ENCODE data around the gene B4GALNT2.
"Not testable (repeated sequence)": the region's sequence is repeated elsewhere in the genome, so short reads cannot be mapped to it uniquely, and the experiment has no call there.

B4GALNT2 gene, protein sequence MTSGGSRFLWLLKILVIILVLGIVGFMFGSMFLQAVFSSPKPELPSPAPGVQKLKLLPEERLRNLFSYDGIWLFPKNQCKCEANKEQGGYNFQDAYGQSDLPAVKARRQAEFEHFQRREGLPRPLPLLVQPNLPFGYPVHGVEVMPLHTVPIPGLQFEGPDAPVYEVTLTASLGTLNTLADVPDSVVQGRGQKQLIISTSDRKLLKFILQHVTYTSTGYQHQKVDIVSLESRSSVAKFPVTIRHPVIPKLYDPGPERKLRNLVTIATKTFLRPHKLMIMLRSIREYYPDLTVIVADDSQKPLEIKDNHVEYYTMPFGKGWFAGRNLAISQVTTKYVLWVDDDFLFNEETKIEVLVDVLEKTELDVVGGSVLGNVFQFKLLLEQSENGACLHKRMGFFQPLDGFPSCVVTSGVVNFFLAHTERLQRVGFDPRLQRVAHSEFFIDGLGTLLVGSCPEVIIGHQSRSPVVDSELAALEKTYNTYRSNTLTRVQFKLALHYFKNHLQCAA

DNA sequence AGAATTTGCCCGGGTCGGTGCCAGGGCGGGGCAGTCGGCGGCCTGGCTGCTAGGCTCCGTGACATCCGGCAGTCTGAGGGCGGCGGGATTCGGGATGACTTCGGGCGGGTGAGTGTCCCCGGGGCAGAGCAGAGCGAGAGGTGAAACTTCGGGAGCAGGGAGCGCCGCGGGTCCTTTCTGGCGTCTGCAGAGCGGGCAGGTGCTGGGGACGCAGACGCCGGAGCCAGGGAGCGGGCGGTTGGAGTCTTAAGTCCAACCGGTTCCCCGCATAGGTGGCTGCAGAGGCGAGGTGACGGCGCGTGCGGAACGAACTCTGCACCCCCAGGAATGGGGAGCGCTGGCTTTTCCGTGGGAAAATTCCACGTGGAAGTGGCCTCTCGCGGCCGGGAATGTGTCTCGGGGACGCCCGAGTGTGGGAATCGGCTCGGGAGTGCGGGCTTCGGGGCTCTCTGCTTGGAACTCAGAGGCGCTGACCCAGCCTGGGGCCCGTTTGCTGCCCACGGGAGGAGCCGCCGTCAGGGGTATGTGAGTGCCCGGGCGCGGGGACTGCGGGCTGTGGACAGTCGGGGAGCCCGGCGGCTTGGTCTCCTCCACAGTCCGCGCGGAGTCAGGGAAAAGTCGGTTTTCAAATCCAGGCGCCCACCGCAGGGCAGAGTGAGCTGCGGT is at the start of gene B4GALNT2:
Gene B4GALNT2 (plus strand): TSS at position 71 of the 666 bp plus-strand sequence. CDS start 24 bp downstream, at position 95.
- no peak within 1 kb of the TSS for H3K4me3 ChIP-seq (ENCODE audit: low read depth in 1 of 2, low read length in 2 of 2)
- TF ChIP-seq EZH2 (IDR thresholded peaks at IDR 0.05; ENCODE audit: borderline replicate concordance, low read depth, low read length, severe bottlenecking) (no peak), CTCF (IDR thresholded peaks at IDR 0.05; ENCODE audit: borderline replicate concordance, extremely low read depth, low read length, poor library complexity, severe bottlenecking) (no peak)

DNA sequence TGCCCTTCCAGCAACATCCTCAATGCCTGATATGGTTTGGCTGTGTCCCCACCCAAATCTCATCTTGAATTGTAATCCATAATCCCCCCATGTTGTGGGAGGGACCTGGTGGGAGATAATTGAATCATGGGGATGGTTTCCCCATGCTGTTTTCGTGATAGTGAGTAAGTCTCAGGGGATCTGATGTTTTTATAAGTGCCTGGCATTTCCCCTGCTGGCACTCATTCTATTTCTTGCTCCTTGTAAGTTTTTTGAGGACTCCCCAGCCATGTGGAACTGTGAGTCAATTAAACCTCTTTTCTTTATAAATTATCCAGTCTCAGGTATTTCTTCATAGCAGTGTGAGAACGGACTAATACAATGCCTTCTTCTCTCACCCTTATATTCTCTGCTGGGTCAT is 47.5 kb upstream of the B4GALNT2 start:
- H2AFZ ChIP-seq (ENCODE audit: low read depth, low read length); H3K79me2 ChIP-seq (ENCODE audit: insufficient read depth, low read length); DNase-seq; ATAC-seq (ENCODE audit: insufficient read depth, low read depth); H3K9me3 ChIP-seq (ENCODE audit: insufficient read depth, low read length, severe bottlenecking); H3K27ac ChIP-seq (ENCODE audit: low read length); H3K4me3 ChIP-seq (ENCODE audit: low read depth in 1 of 2, low read length in 2 of 2); H4K20me1 ChIP-seq (ENCODE audit: insufficient read depth, low read length); H3K9ac ChIP-seq (ENCODE audit: low read depth, low read length); H3K4me1 ChIP-seq (ENCODE audit: insufficient read depth, low read length); H3K36me3 ChIP-seq (ENCODE audit: insufficient read depth, low read length); H3K4me2 ChIP-seq (ENCODE audit: insufficient read depth, low read length): not testable (repeated sequence)
- H3K27me3 ChIP-seq (ENCODE audit: insufficient read depth, low read length, poor library complexity): peaks cover 16% of the 10 kb centered on the region

More for the DNA sequence above, at the start of gene B4GALNT2:
- ATAC-seq (ENCODE audit: insufficient read depth, low read depth) (no peak), DNase-seq (no peak)
- Histone ChIP-seq H3K9me3 (ENCODE audit: insufficient read depth, low read length, severe bottlenecking) (no peaks in the 10 kb centered on the region), H3K36me3 (ENCODE audit: insufficient read depth, low read length) (no peaks in the 10 kb centered on the region), H3K4me1 (ENCODE audit: insufficient read depth, low read length) (no peaks in the 10 kb centered on the region), H2AFZ (ENCODE audit: low read depth, low read length) (no peak within 1 kb of the TSS), H3K27me3 (ENCODE audit: insufficient read depth, low read length, poor library complexity) (peaks cover 15% of the 10 kb centered on the region), H3K4me2 (ENCODE audit: insufficient read depth, low read length) (no peak within 1 kb of the TSS), H4K20me1 (ENCODE audit: insufficient read depth, low read length) (no peaks in the 10 kb centered on the region), H3K9ac (ENCODE audit: low read depth, low read length) (no peak within 1 kb of the TSS), H3K79me2 (ENCODE audit: insufficient read depth, low read length) (no peaks in the 10 kb centered on the region), H3K27ac (ENCODE audit: low read length) (no peak within 1 kb of the TSS)

DNA sequence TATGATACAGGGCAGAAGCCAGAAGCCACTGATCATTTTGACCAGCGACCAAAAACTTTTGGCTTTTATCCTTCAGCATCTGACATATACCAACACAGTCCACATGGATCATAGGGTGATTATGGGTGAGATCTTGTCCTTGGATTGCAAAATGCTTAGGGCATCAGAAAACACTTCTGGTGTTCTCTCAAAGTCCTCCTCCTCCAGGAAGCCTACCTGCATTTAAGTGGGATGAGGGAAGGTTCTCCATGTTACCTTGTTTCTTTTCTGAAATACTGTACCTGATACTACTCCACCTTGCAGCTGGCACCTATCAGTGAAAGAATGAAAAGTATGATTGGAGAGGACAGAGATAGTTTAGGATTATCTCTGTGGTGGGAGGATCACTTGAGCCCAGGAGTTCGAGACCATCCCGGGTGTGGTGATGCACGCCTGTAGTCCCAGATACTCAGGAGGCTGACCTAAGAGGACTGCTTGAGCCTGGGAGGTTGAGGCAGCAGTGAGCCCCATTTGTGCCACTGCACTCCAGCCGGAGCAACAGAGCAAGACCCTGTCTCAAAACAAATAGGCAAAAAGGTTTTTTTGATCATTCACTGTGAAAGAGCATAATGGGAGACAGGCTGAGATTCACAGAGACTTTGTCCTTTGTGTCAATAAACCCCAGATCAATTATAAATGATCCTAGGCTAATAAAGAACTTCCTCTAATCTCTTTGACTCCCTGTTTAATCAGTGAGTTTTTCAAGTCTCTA is 46.8 kb upstream of the B4GALNT2 start:
- no peak overlapping the region for H2AFZ ChIP-seq (ENCODE audit: low read depth, low read length)
- DNase-seq (no peak), ATAC-seq (ENCODE audit: insufficient read depth, low read depth) (no peak)
- H3K79me2 ChIP-seq (ENCODE audit: insufficient read depth, low read length): no peaks in the 10 kb centered on the region
- no peaks in the 10 kb centered on the region for H4K20me1 ChIP-seq (ENCODE audit: insufficient read depth, low read length)
- no peak overlapping the region for H3K27ac ChIP-seq (ENCODE audit: low read length)
- no peak overlapping the region for H3K4me3 ChIP-seq (ENCODE audit: low read depth in 1 of 2, low read length in 2 of 2)
- H3K4me2 ChIP-seq (ENCODE audit: insufficient read depth, low read length): no peak overlapping the region
- TF ChIP-seq CTCF (IDR thresholded peaks at IDR 0.05; ENCODE audit: borderline replicate concordance, extremely low read depth, low read length, poor library complexity, severe bottlenecking) (no peak), EZH2 (IDR thresholded peaks at IDR 0.05; ENCODE audit: borderline replicate concordance, low read depth, low read length, severe bottlenecking) (no peak)
- no peaks in the 10 kb centered on the region for H3K36me3 ChIP-seq (ENCODE audit: insufficient read depth, low read length)
- no peaks in the 10 kb centered on the region for H3K9me3 ChIP-seq (ENCODE audit: insufficient read depth, low read length, severe bottlenecking)
- H3K9ac ChIP-seq (ENCODE audit: low read depth, low read length): no peak overlapping the region
- H3K4me1 ChIP-seq (ENCODE audit: insufficient read depth, low read length): no peaks in the 10 kb centered on the region
- H3K27me3 ChIP-seq (ENCODE audit: insufficient read depth, low read length, poor library complexity): peaks cover 16% of the 10 kb centered on the region

DNA sequence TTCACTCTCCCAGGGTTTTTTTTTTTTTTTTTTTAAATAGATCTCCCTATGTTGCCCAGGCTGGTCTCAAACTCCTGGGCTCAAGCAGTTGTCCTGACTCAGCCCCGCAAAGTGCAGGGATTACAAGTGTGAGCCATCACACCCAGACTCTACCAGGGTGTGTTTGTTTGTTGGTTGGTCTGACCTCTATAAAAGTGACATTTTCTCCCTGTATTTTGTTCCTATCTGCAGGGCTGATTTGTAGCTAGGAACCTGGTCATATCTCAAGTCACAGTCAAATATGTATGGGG is 46.3 kb upstream of the B4GALNT2 start:
- H3K36me3 ChIP-seq (ENCODE audit: insufficient read depth, low read length): no peaks in the 10 kb centered on the region
- no peak overlapping the region for H3K4me3 ChIP-seq (ENCODE audit: low read depth in 1 of 2, low read length in 2 of 2)
- DNase-seq (no peak), ATAC-seq (ENCODE audit: insufficient read depth, low read depth) (no peak)
- H3K9ac ChIP-seq (ENCODE audit: low read depth, low read length): no peak overlapping the region
- H3K9me3 ChIP-seq (ENCODE audit: insufficient read depth, low read length, severe bottlenecking): no peaks in the 10 kb centered on the region
- no peak overlapping the region for H2AFZ ChIP-seq (ENCODE audit: low read depth, low read length)
- H3K27me3 ChIP-seq (ENCODE audit: insufficient read depth, low read length, poor library complexity): peaks cover 15% of the 10 kb centered on the region
- H4K20me1 ChIP-seq (ENCODE audit: insufficient read depth, low read length): no peaks in the 10 kb centered on the region
- TF ChIP-seq EZH2 (IDR thresholded peaks at IDR 0.05; ENCODE audit: borderline replicate concordance, low read depth, low read length, severe bottlenecking) (no peak), CTCF (IDR thresholded peaks at IDR 0.05; ENCODE audit: borderline replicate concordance, extremely low read depth, low read length, poor library complexity, severe bottlenecking) (no peak)
- H3K4me2 ChIP-seq (ENCODE audit: insufficient read depth, low read length): no peak overlapping the region
- no peaks in the 10 kb centered on the region for H3K79me2 ChIP-seq (ENCODE audit: insufficient read depth, low read length)
- no peaks in the 10 kb centered on the region for H3K4me1 ChIP-seq (ENCODE audit: insufficient read depth, low read length)
- H3K27ac ChIP-seq (ENCODE audit: low read length): no peak overlapping the region

Measured in DND-41 (cell line).